Measurements from ENCODE around the gene GNB1.

GRCh38 chr1:1899967-1900327, 9.1 kb upstream of the GNB1 start:
- TF ChIP-seq POLR2A (IDR thresholded peaks at IDR 0.05; ENCODE audit: low read length) (no peak), GATA1 (IDR thresholded peaks at IDR 0.05; ENCODE audit: low read depth, low read length) (no peak)

All from erythroblast (primary cell).